ENCODE measurements around the gene DCBLD2. TPM values are rescaled to one million over a fixed set of nuclear protein-coding genes. Genes with fewer than 3 reads are reported as not detected.

Gene DCBLD2
- total RNA-seq, 1 donor: 370 TPM

GRCh38 chr3:98893740-98894139 is 7.8 kb downstream of the DCBLD2 start:
- TF ChIP-seq CTCF (IDR thresholded peaks at IDR 0.05; ENCODE audit: insufficient read depth, low read length): no peak
- H3K4me3 ChIP-seq (ENCODE audit: low read depth, low read length): peak overlapping the region; percentile 3
- DNase-seq (ENCODE audit: low read depth): peak; percentile 32

GRCh38 chr3:98892263-98892662 is 9.2 kb downstream of the DCBLD2 start:
- no peak for DNase-seq (ENCODE audit: low read depth)
- H3K4me3 ChIP-seq (ENCODE audit: low read depth, low read length): no peak overlapping the region
- no peak for TF ChIP-seq CTCF (IDR thresholded peaks at IDR 0.05; ENCODE audit: insufficient read depth, low read length)

GRCh38 chr3:98890965-98891910 is 10.3 kb downstream of the DCBLD2 start:
- H3K4me3 ChIP-seq (ENCODE audit: low read depth, low read length): no peak overlapping the region
- DNase-seq (ENCODE audit: low read depth): no peak
- no peak for TF ChIP-seq CTCF (IDR thresholded peaks at IDR 0.05; ENCODE audit: insufficient read depth, low read length)

- DNase-seq (ENCODE audit: low read depth): no peak
- H3K4me3 ChIP-seq (ENCODE audit: low read depth, low read length): no peak overlapping the region
- no peak for TF ChIP-seq CTCF (IDR thresholded peaks at IDR 0.05; ENCODE audit: insufficient read depth, low read length)
These were observed 11.2 kb downstream of the DCBLD2 start for GRCh38 chr3:98890181-98890835.

GRCh38 chr3:98887684-98888083 is 13.8 kb downstream of the DCBLD2 start:
- H3K4me3 ChIP-seq (ENCODE audit: low read depth, low read length): no peak overlapping the region
- no peak for DNase-seq (ENCODE audit: low read depth)
- no peak for TF ChIP-seq CTCF (IDR thresholded peaks at IDR 0.05; ENCODE audit: insufficient read depth, low read length)

- H3K4me3 ChIP-seq (ENCODE audit: low read depth, low read length): no peak overlapping the region
- no peak for TF ChIP-seq CTCF (IDR thresholded peaks at IDR 0.05; ENCODE audit: insufficient read depth, low read length)
- DNase-seq (ENCODE audit: low read depth): no peak
These were observed 15.0 kb downstream of the DCBLD2 start for GRCh38 chr3:98886525-98886924.

Measured in fibroblast of the aortic adventitia (primary cell).